Esophagus muscularis mucosa (tissue), 4 donors: Measurements from ENCODE around the gene TRIM62. TPM values are rescaled to one million over a fixed set of nuclear protein-coding genes. Genes with fewer than 3 reads are reported as not detected.

ENCODE experiments used
- DNase-seq: peaks from one replicate; pipeline ENCODE4 v3.0.0-alpha.2; 2017; ENCODE audit errors: extremely low spot score
- H3K27ac ChIP-seq, 4 donors: fragments of 200-600 bp; sonication (generic); replicated peaks in 1 of 4; 1 replicate in 3 of 4; 2 replicates in 1 of 4; pipeline ENCODE4 v1.5.1; 2016 to 2019; ENCODE audit warnings: mild to moderate bottlenecking in 1 of 4
- H3K27me3 ChIP-seq, 4 donors: fragments of 200-600 bp; sonication (generic); one replicate each; pipeline versions ENCODE4 v1.5.1 to v1.6.0; 2016 to 2019
- H3K36me3 ChIP-seq, 4 donors: fragments of 200-600 bp; sonication (generic); one replicate each; pipeline ENCODE4 v1.5.1; 2016 to 2019
- H3K4me1 ChIP-seq, 4 donors: fragments of 200-600 bp; sonication (generic); one replicate each; pipeline ENCODE4 v1.5.1; 2016 to 2019
- H3K4me3 ChIP-seq, 4 donors: fragments of 200-600 bp; sonication (generic); 1 replicate in 2 of 4; 2 replicates in 2 of 4; pipeline ENCODE4 v1.5.1; 2016 to 2019; ENCODE audit warnings: mild to moderate bottlenecking in 4 of 4, moderate library complexity in 1 of 4
- H3K9me3 ChIP-seq, 4 donors: fragments of 200-600 bp; sonication (generic); 1 replicate in 3 of 4; 2 replicates in 1 of 4; pipeline ENCODE4 v1.5.1; 2016 to 2019
- CTCF ChIP-seq, 3 experiments: fragments of 200-600 bp in 2 of 3; fragments of 450-650 bp in 1 of 3; sonication (generic) in 2 of 3; IDR thresholded peaks; one replicate each; pipeline ENCODE4 v1.5.1; 2017 to 2019; ENCODE audit warnings: antibody characterized with exemption in 3 of 3, mild to moderate bottlenecking in 2 of 3, moderate library complexity in 1 of 3
- EP300 ChIP-seq: sonication (generic); formaldehyde crosslinking; IDR thresholded peaks from one replicate; pipeline ENCODE4 v1.6.1; 2017; ENCODE audit warnings: antibody characterized with exemption
- POLR2A ChIP-seq: fragments of 450-650 bp; IDR thresholded peaks from one replicate; pipeline ENCODE4 v1.6.1; 2017; ENCODE audit warnings: antibody characterized with exemption, moderate library complexity, mild to moderate bottlenecking, low read depth
- POLR2AphosphoS5 ChIP-seq, 2 donors: sonication (generic); formaldehyde crosslinking; IDR thresholded peaks; one replicate each; pipeline ENCODE4 v1.6.1; 2017; ENCODE audit warnings: antibody characterized with exemption in 2 of 2
- WGBS: methylation state at CpG from one replicate; pipeline ENCODE4 v1.1.5; 2018; 5-methylcytosine and 5-hydroxymethylcytosine counted together
- intact Hi-C: fragments of 100-400 bp; cut with DNase I; formaldehyde crosslinking; loops from one replicate; pipeline ENCODE4 v1.15.1; 2023
- total RNA-seq, 4 donors: library from RNA; depleted of rRNA; stranded (reverse); fragments of >200 nt; gene quantifications; one replicate each; pipeline versions ENCODE4 v1.1.0 to v1.2.1, GENCODE V29; 2016

The TRIM62 gene
- total RNA-seq, 4 donors from 2014 or later = 5.0 to 9.3 (median 7.8) TPM

- Histone ChIP-seq H3K36me3 (no peaks in the 10 kb centered on the region), H3K9me3 (peaks cover 0 to 12% (median 4%) of the 10 kb centered on the region in 4 donors), H3K4me3 (no peak overlapping the region), H3K27me3 (no peaks in the 10 kb centered on the region), H3K27ac (no peak overlapping the region), H3K4me1 (peaks cover 6 to 9% (median 7%) of the 10 kb centered on the region in 4 donors)
- DNase-seq = no peak
- 78% methylated on average over 2 of the region's 2 CpGs for WGBS
- intact Hi-C loops = no loop called here
- no peak for TF ChIP-seq EP300
- TF ChIP-seq POLR2AphosphoS5 (IDR thresholded peaks at IDR 0.05) = no peak
- TF ChIP-seq CTCF (IDR thresholded peaks at IDR 0.05) = no peak
- no peak for TF ChIP-seq POLR2A
Measured at GRCh38 chr1:33224166-33224707, 42.4 kb upstream of the TRIM62 start.

- WGBS = 60% methylated on average over 1 of the region's 1 CpG
- peak; percentile 26 for DNase-seq
- Histone ChIP-seq H3K27ac (no peak overlapping the region), H3K27me3 (no peaks in the 10 kb centered on the region), H3K36me3 (no peaks in the 10 kb centered on the region), H3K4me3 (no peak overlapping the region), H3K9me3 (peaks cover 0 to 12% (median 4%) of the 10 kb centered on the region in 4 donors), H3K4me1 (no peaks in the 10 kb centered on the region)
- no peak for TF ChIP-seq EP300
- no peak for TF ChIP-seq POLR2A
- TF ChIP-seq POLR2AphosphoS5 (IDR thresholded peaks at IDR 0.05) = no peak
- TF ChIP-seq CTCF (IDR thresholded peaks at IDR 0.05) = no peak
- intact Hi-C loops = no loop called here
Measured at GRCh38 chr1:33222381-33222780, 40.5 kb upstream of the TRIM62 start.

GRCh38 chr1:33221385-33221758 lies 39.5 kb upstream of the TRIM62 start:
- WGBS = 87% methylated on average over 2 of the region's 2 CpGs
- intact Hi-C loops = no loop called here
- no peak overlapping the region for H3K27ac ChIP-seq

GRCh38 chr1:33220676-33221384 lies 39.0 kb upstream of the TRIM62 start:
- Histone ChIP-seq H3K27ac (no peak overlapping the region), H3K4me3 (no peak overlapping the region), H3K4me1 (no peaks in the 10 kb centered on the region), H3K36me3 (no peaks in the 10 kb centered on the region), H3K27me3 (no peaks in the 10 kb centered on the region), H3K9me3 (peaks cover 0 to 12% (median 4%) of the 10 kb centered on the region in 4 donors)
- WGBS = 74% methylated on average over 12 of the region's 12 CpGs
- TF ChIP-seq POLR2A = no peak
- no peak for TF ChIP-seq EP300
- TF ChIP-seq POLR2AphosphoS5 (IDR thresholded peaks at IDR 0.05) = no peak
- no peak for TF ChIP-seq CTCF (IDR thresholded peaks at IDR 0.05)
- intact Hi-C loops = no loop called here
- DNase-seq = peak; percentile 89

More at GRCh38 chr1:33221385-33221758, 39.5 kb upstream of the TRIM62 start:
- no peak for TF ChIP-seq POLR2AphosphoS5 (IDR thresholded peaks at IDR 0.05)
- Histone ChIP-seq H3K4me1 (no peaks in the 10 kb centered on the region), H3K27me3 (no peaks in the 10 kb centered on the region), H3K36me3 (no peaks in the 10 kb centered on the region), H3K4me3 (no peak overlapping the region), H3K9me3 (peaks cover 0 to 12% (median 4%) of the 10 kb centered on the region in 4 donors)
- no peak for DNase-seq

- TF ChIP-seq POLR2A = no peak
- no peak for TF ChIP-seq POLR2AphosphoS5 (IDR thresholded peaks at IDR 0.05)
- Histone ChIP-seq H3K4me3 (no peak overlapping the region), H3K27ac (no peak overlapping the region), H3K9me3 (peaks cover 0 to 12% (median 4%) of the 10 kb centered on the region in 4 donors), H3K27me3 (no peaks in the 10 kb centered on the region), H3K4me1 (no peaks in the 10 kb centered on the region), H3K36me3 (no peaks in the 10 kb centered on the region)
- intact Hi-C loops = loop anchor here (5.0 to 10.0 kb wide), 2 partner anchors 145 to 252 kb away; partner anchors contain the start of gene ZSCAN20
- peak; percentile 47 for DNase-seq
- WGBS = 88% methylated on average over 7 of the region's 7 CpGs
Measured at GRCh38 chr1:33219886-33220661, 38.2 kb upstream of the TRIM62 start.
